COLO668 (cell line): ENCODE results near the gene ABCA13.

Experiments used
- DNase-seq: peaks from one replicate; lab custom pipeline; 2025; ENCODE audit not compliant: unreplicated experiment; lab: John Stamatoyannopoulos, UW

Gene ABCA13

DNA sequence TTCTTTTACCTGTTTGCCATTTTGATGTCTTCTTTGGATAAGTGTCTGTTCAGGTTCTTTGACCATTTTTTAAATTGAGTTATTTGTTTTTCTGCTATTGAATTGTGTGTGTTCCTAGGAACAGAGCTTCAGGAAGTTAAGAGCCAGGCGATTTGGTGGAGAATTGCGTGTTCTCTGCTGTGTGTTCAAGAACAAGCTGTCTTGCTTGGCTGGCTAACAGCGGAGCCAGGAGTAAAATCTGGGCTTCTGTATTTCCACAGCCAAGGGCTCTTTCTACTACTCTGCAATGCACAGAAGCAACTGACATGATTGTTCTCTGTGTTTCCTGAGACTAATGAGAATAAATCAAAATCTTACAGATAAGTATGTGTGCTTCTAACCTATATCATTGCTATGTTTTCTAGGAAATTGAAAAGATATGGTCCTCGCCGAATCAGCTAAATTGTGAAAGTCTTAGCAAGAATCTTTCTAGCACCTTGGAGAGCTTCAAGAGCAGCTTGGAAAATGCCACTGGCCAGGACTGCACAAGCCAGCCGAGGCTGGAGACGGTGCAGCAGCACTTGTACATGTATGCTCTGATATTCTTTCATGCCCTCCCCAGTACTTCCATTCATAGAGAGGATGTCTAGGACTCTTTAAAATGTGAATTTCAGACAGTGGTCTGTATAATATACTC is 124.2 kb downstream of the ABCA13 start:
- DNase-seq: no peak

DNA sequence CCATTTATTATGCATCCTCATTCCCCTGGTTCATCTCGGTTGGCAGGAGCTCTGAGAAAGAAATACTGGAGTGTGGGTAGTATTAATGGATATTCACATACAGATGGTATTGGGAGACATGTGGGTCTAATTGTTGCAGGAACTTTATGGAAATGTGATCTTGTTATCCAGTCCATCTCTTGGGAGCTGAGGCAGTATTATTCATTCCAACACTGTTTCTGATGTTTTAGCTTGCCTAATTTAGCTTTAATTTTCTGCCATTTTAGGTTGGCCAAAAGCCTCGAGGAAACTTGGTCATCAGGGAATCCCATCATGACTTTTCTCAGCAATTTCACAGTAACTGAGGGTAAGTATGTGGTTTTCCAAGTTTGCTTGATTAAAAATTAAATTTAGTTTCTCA is 125.7 kb downstream of the ABCA13 start:
- DNase-seq: no peak

DNA sequence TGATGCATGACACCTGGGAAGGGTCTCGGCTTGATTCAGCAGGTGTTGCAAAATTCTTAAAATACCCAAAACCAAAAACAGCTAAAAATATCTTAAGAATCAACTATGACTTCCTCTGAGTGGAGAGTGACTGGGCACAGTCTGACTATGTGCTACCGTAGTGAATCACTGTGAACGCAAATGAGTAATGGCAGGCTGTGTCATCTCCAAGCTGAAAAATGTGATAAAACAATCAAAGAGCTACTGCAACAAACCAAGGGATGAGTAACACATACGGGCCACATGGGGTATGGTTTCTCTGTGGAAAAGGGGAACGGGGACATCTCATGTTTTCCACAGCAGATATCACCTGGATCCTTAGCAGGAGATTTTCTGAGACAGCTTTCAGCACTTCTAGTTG is 127.5 kb downstream of the ABCA13 start:
- no peak for DNase-seq

DNA sequence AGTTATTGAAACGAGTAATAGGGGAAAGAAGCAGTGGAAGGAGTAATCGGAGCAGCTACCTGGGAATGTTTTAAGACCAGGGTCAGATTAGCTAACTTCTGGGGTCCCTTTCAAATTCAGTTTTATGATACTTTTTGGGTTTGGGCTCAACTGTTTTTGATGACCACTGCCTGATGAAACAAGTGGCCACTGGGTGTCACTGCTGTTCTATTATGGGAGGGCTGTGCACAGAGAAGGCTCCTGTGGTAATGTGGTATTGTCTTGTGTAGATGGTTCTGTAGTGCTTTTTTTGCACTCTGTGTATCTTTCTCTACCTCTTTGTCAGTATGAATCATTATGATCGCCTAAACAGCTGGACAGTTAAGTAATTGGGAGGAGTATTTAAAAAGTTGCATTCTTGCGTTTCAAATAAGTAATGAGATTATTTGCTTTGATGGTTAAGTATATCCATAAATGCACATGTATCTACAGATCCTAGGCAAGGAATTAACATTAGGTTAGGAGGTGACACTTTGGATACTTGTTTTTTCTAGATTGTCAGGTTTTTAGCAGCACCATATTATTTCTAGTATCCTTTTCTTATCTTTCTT is 128.4 kb downstream of the ABCA13 start:
- peak; percentile 82 for DNase-seq

DNA sequence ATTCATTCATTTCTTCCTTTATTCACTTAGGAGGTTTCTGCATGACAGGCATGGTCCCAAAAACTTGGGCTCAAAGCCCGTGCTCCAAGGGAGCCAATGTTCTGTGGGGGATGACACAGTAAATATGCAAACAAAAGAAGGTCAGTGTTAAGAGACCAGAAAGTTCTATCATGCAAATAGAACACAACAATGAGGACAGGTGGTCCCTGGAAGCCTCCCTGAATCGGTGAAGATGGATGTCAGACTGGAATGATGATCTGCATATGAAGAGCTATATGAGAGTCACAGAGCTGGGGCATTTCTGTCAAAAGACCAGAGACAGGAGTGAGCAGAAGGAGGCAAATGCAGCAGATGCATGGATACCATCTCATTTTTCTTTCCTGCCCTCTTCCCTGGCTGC is 129.0 kb downstream of the ABCA13 start:
- DNase-seq: no peak

DNA sequence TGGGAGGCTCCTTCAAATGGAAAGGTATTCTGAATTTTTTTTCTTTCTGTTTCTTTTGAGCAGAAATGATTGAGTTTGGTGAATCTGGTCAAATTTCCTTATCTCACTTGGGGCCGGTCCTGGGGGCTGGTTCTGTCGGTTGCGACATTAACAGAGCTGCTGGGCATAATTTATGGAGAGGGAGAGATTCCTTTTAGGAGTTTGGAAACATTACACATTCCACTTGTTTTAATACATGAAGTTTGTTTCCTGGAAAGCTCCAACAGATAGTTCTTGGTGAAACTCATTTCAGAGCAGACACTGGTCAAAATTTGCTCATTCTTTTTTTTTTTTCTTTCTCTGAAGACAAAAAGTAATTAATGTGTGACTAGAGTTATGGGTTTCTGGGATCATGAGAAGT is 129.9 kb downstream of the ABCA13 start:
- DNase-seq: no peak

DNA sequence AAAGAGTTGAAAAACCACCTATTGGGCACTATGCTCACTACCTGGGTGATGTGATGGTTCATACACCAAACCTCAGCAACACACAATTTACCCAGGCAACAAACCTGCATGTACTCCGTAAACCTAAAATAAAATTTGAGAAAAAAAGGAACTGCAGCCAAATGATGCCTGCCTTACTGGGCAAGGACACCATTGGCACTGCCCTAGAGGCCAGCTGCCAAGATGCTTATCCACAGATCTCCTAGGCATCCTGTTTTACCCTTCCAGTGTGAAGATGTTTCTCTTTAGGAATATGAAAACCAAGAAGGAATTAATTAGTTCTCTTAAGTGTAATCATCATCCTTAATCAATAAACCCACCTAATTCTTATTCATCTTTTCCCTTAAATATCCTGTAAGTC is 133.4 kb downstream of the ABCA13 start:
- DNase-seq: no peak

DNA sequence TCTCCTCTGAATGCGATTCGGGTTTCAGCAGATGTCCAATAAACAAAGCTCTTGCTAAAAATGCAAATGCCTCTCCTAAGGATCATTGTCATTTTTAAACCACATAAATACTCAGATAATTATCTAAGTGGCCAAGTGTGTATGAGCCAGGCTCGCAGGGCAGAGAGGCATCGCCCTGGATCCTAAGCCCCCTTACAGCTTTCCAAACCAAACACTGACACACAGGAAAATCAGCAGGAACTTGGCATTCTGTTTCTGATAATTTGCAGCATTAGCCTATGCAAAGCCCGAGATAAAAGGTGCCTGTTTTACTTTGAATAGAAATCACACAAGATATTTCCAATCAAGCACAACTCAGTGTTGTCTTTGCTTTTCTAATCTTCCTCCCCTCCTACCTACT is 134.4 kb downstream of the ABCA13 start:
- DNase-seq: no peak

DNA sequence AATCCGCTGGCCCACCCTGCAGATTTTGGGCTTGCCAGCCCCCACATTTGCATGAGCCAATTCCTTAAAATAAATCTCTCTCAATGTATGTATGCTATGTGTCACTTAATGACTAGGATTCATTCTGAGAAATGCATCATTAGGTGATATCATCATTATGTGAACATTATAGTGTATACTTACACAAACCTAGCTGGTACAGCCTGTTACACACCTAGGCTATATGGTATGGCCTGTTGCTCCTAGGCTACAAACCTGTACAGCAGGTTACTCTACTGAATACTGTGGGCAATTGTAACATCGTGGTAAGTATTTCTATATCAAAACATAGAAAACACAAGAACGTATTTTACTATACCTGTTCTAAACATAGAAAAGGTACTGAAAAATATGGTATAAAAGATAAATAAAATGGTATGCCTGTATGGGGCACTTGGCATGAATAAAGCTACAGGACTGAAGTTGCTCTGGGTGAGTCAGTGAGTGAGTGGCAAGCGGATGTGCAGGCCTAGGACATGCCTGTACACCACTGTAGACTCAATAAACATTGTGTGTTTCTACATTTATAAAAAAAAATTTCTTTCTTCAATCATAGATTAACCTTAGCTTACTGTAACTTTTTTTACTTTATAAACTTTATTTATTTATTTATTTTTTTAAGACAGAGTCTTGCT is 135.9 kb downstream of the ABCA13 start:
- no peak for DNase-seq

DNA sequence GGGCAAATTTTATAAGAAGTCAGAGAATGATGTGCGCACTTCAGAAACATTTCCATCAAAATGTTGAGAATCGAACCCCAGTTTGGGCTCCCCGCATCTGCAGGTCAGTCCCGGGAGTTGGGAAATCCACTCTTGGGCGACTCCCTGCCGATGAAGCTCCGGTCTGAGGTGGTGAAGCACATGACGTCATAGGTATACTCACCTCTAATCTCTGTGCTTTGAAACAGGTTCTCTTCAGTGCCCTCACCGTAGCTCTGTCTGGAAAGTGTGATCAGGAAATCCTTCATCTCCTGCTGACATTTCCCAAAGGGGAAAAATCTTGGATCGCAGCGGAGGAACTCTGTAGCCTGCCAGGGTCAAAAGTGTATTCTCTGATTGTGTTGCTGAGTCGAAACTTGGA is 138.5 kb downstream of the ABCA13 start:
- DNase-seq: no peak

DNA sequence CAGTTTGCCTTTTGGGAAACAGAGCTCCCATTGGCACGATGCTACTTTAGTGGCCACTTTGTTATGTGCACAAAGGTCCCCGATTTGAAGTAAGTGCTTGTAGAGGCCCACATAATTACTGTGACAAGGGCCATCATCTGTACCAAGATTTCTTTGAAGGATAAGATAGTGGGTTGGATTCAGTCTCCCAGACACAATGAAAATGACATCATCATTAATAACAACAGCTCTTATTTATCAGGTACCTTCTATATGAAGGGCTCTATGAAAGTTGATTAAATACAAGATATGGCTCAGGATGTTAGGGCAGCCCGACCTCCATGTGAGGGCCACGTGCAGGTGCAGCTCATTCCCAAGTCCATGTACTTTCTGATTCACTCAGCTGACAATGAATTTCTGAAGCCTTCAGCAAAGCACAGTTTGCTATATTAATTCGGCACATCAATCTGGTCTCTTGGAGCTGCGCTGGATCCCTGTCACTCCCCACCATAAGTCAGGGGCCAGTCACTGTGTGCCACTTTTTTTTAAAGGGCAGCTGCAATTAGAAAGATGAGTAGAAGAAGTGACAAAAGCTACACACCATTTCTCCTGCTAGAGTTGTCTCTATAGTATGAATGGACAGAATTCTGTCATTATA is 140.3 kb downstream of the ABCA13 start:
- no peak for DNase-seq

DNA sequence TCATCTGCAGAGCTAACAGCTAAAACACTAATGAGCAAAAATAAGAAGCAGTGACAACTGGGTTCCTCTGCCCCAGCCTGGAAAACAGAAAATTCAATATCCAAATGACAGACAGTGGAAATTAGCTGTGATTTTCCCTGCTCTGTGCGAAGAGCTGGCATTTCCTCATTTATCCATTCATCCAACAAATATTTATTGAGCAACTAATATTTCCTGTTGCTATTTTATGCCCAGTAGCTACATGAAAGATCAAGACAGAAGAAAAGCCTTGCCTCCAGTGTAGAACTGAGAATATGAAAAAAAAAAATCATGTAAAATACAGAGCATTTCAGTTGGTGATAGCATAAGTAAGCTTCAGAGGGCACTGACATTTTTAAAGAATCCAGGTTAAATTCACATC is 140.9 kb downstream of the ABCA13 start:
- DNase-seq: no peak

DNA sequence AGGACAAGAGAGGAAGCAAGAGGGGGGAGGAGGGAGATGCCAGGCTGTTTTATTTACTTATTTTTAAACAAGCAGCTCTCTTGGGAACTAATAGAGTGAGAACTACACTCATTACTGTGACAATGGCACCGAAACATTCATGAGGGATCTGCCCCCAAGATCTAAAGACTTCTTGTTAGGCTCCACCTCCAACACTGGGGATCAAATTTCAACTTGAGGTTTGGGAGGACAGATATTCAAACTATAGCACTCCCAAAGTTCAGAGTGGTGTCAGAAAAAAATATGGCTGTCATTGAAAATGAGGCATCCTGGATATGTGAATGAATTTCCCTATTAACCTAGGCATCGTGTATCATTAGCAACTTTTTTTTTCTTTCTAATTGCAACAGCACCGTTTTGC is 145.5 kb downstream of the ABCA13 start:
- DNase-seq: no peak

DNA sequence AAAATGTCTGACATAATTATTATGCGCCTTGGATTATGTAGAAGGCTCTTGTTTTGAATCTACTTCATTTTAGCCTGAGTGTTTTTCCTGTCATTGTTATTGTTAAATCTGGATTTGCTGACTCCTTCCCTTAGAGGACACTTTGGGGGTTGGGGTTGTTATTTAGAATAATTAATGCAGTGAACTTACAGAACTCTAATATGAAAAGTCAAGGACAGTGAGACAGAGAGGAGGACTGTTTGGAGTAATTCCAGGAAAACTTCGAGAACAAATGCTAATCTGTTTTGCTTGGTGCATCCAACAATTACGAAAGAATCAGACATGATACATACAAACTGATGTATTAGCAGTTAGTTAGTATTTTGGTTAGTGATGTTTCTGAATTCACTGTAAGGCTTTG is 146.1 kb downstream of the ABCA13 start:
- no peak for DNase-seq

DNA sequence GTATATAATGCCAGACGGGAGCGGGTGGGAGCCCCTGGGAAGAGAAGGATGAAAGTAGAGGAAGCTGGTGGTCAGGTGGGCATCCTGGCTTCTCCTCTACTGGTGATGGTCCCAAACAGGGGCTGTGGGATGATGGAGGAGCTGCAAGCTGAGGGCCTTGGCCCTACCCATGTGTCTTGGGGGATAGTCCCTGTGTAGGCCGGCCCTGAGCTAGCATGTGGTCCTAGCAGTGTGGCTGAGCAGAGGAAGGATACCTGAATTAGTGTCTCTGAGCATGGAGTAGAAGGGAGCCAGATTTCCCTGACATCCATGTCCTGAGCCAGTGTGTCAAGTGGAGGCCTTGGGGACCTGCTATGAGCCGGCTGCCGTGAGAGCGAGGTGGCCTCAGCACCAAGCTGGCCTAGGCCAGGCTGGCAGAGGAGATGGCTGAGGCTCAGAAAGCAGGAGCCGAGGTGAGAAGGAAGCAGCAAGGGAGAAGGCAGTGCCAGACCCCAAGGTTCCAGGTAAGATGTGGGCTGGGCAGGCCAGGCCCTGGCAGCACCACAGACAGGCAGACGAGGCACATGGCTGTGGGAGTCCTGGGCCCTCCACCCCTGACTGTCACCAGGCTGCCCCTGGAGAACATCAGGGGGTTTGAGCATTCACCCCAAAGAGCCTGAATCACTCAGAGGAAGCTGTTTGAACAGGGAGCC is 150.2 kb downstream of the ABCA13 start:
- DNase-seq: no peak

DNA sequence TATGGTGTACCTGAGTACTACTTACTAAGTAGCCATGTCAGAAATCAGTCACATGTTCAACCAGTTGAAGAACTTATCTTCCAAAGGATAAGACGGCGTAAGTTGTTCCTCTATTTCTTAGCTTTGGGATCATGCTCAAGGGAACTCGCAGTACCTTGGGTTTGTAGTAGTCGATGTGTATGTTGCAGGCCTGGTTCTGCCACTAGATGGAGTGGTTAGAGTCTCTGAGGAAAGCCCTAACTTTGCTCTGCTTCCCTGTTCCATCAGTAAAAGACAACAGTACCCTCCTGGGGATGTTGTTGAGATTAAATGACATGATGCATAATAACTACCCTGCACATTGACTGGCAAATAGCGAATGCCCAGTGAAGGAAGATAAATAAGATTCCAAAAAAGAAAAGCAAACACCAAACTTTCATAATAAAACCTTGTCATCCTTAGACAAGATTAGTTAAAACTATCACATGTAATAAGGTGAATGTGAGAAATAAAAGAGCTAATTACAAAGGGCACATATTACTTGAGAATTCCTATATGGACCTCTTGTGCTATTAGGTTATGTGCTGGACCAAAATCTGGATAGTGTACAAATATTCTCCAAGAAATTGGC is 165.9 kb downstream of the ABCA13 start:
- peak; percentile 38 for DNase-seq

DNA sequence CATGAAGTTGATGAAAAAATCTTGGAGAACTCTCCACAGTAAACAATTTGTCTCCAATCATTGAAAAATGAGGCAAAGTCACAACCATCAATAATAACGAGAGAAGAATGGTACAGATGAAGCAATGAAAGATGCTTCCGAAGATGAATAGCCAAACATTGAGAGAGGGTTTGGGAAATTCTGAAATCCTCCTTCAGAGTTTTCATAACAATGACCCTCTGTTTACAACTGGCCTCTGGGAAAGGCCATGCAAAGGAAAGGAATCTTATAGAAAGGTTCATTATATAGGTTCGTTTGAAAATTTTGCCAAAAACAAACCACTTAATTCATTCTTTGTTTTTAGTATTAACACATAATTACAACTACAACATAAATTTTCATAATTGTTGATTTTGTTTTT is 166.5 kb downstream of the ABCA13 start:
- DNase-seq: no peak

DNA sequence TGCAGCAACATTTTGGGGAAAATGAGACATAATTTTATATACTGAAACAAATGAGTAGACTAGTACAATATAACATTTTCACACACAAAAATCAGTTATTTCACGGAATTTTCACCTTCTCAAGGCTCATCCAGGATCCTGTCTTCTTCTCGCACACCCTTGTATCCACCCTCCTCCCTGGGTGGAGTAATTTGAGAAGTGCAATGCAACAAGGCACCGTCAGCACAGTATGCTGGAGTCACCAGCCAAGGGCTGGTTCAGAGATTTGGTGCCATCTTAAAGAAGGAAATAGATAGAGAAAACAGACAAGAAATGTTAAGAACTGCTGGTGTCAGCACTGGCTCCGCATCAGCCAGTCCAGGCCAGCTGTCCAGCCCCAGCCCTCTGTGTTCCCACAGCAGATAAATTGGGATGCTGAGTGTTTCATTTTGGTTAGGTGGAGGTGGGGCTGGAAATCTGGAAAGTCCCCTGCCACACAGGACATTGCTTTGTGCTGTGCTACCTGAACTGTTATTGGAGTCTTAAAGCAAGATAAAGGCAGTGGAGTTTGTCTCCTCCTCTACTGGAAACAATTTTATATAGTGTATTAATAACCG is 176.1 kb downstream of the ABCA13 start:
- no peak for DNase-seq

DNA sequence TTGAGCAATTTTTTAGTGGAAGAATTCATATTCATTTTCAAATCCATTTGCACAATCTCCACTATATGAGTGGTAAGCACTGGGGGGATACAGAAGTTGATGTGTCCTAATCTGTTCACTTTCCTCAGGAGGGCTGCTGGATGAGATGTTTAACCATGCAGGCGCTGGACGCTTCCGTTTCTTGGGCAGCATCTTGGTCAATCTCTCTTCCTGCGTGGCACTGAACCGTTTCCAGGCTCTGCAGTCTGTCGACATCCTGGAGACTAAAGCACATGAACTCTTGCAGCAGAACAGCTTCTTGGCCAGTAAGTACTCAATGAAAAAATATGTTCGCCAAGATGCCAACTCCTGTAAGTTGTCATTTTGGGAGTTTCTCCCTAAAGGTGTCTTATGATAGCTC is 179.3 kb downstream of the ABCA13 start:
- no peak for DNase-seq

DNA sequence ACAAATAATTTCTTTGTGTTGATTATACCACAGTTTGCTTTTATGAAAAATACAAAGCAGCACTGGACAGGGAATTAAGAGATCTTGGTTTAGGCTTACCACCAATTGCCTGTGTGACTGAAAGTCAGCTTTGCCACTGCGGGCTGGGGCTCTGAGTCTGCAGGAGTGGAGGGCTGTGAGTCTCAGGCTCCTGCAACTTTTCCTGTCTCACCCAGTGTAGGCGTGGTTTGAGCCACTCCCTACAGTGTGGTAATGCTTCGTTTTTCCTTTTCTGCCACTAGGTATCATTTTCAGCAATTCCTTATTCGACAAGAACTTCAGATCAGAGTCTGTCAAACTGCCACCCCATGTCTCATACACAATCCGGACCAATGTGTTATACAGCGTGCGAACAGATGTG is 180.6 kb downstream of the ABCA13 start:
- DNase-seq: no peak

DNA sequence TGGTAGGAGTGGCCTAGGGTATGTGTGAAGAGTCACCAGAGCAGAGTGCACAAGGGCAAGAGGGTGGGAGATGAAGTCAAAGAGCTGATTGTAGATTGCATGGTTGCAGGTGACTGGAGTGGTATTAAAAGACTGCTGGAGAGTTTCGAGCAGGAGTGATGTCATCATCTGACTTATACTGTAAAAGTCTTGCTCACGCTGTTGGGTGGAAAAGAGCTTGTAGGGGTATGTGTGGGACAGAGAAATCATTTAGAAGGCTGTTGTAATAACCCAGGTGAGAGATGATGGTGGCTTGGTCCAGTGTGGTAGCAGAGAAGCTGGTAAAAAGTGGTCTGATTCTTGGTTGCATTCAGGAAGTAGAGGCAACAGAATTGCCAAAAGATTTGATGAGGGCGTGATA is 184.1 kb downstream of the ABCA13 start:
- DNase-seq: no peak
